Effector CD8-positive, alpha-beta T cell (primary cell): ENCODE results near the gene STEAP3.
"Not testable (repeated sequence)": the region's sequence is repeated elsewhere in the genome, so short reads cannot be mapped to it uniquely, and the experiment has no call there.

Experiments used
- DNase-seq: peaks from one replicate; lab custom pipeline; 2025; lab: John Stamatoyannopoulos, UW

The STEAP3 gene

GRCh38 chr2:119263656-119264055, 40.0 kb downstream of the STEAP3 start:
- DNase-seq = no peak

GRCh38 chr2:119264781-119265692, 41.4 kb downstream of the STEAP3 start:
- DNase-seq = no peak

DNA sequence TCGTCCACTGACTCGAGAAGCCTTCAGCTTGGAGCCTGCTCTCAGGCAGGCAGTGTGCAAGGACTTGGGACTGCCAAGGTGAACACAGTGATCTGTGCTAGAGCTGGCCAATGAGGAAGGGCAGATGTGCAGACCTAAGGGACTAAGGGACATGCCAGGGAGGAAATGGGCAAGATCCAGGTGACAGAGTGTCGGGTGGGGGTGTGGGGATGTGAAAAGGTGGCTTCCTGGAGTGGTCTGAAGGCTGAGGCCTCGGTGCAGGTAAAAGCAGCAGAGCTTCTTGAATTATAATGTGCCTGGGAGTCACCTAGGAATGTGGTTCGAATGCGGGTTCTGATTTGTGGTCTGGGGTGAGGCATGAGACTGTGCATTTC, 42.0 kb downstream of the STEAP3 start:
- no peak for DNase-seq

- DNase-seq = no peak
These were observed 42.5 kb downstream of the STEAP3 start for GRCh38 chr2:119266091-119266589.

DNA sequence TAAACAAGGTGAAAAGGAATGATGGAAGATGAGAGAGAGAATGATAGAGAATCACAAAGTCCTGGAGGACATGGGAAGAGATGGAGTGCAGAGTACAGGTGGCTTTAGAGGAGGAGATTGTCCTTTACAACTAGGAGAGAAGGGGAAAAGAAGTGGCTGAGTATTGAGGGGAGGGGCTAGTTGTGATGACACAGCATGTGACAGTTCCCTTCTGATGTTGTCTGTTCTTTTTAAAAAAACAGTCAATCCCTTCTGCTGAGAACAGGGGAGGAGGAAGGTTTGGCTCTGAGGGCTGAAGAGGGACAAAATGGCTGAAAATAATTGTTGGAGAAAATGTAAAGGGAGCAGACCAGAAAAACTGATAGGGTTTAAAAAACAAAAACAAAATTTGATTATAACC, 44.0 kb downstream of the STEAP3 start:
- DNase-seq = no peak

DNA sequence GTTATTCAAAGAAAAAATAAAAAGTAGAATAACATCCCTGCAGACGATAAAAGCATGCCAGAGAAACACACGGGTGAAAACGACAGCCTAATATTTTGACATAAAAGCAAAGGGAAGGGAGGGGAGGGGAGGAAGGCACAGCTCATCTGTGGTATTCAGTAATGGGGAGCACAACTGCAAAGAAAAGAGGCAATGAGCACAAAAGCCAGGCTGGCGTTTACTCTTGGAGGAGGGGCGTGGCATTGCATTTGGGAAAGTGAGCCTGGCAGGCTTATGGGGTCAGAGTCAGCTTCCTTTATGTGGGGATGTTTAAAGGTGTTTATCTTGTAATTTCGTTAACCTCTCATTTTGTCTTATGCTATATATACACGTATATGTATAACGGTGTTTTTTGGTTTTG, 53.2 kb downstream of the STEAP3 start:
- no peak for DNase-seq

DNA sequence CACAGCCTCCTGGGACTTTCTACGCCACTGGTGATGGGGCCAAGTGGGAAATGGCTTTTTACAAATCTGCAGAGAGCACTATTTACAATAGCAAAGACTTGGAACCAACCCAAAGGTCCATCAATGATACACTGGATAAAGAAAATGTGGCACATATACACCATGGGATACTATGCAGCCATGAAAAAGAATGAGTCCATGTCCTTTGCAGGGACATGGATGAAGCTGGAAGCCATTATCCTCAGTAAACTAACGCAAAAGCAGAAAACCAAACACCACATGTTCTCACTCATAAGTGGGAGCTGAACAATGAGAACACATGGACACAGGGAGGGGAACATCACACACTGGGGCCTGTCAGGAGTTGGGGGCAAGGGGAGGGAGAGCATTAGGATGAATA, 54.8 kb downstream of the STEAP3 start:
- DNase-seq = not testable (repeated sequence)

- no peak for DNase-seq
These were observed 55.3 kb downstream of the STEAP3 start for GRCh38 chr2:119278946-119279345.

DNA sequence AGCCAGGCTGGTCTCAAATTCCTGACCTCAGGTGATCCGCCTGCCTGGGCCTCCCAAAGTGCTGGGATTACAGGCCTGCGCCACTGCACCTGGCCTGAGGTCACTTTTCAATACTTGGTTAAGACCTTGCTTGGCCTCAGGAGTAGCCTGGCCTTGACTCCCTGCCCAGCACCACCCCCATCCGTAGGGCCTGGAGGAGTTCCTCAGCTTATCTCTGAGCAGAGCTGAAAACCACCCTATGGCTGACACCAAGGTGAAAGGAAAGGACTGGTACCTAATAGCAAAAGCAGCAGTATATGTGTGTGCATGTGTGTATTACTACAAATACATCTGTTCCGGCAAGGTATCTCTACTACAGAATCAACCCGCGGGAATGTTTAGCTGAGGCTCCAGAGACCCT, 56.0 kb downstream of the STEAP3 start:
- DNase-seq = no peak

GRCh38 chr2:119280680-119281079, 57.0 kb downstream of the STEAP3 start:
- DNase-seq = no peak

DNA sequence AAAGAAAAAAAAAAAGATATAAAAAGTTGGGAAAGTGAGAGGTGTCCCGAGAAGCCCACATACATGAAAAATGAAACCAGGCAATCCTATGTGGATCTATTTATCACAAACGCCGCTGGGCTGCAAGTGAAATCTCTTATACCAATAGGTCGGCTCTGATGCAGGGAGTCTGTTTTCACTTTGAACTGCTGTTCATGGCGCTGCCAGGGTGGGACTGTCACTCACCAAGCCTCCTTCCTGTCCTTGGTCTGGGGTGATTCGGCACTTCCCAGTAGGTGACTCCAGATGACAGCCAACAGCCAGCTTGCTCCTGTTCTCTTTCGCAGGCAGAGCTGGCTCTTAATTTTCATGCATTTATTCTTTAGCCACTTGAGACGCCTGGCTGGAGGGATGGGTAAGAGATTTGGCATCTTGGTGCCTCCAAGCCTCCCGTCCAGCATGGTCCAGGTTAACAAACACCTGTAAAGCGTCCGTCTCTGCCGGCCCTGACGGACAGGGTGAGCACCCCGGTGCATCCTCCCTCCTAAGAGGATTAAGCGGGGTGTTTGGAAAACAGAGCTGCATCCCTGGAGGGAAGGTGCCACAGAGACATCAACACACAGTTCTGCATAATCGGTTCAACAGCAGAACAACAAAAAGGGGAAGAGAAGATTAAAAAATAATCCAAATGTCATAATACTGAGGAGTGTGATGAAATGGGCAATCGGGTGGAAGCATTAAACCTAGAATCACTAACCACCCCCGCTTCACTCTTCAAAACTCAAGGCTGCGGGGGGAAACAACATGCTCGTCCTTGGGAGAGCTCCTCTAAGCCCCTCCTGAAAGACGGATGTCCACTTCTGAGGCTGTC, 58.7 kb downstream of the STEAP3 start:
- DNase-seq = no peak

DNA sequence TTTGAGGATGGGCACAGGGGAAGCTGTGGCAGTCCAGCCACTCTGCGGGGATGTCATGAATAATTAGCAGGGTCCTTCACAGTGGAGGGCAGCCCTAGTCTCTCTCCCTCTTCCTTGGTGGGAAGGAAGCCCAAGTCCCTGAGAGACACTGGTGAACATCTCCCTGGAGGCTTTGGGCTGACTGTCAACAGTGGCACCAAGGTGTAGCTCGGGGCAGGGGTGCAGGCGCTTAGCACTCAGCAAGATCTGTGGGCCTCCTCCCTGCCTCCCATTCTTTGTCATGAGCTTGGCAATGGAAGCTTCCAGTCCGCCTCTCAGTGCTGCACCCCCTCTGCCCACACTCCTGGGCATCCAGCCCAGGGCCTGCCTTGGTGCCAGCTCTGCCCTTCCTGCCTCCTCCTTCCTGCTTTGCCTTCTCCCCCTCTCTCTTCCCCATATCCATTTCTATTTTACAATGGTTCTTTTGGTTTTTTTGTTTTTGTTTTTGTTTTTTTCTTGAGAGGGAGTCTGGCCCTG, 59.4 kb downstream of the STEAP3 start:
- DNase-seq = no peak

GRCh38 chr2:119283873-119284331, 60.3 kb downstream of the STEAP3 start:
- DNase-seq = no peak

GRCh38 chr2:119286661-119287060, 63.0 kb downstream of the STEAP3 start:
- DNase-seq = no peak

GRCh38 chr2:119288576-119288975, 64.9 kb downstream of the STEAP3 start:
- DNase-seq = no peak

DNA sequence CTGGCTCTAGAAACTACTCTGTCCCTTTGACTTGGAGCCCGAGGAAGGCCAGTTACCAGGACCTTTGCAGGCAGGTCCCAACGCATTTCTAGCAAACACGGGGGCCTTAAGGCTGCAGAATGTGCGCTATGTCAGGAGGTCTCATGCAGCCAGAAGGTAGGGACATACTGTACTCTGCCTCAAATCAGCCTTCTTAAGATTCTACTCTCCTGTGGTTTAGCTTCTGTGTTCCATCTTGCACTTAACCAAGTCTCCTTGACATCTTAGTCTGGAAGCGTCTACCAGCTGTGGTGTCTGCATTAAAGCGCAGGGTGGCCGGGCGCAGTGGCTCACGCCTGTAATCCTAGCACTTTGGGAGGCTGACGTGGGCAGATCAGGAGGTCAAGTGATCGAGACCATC, 65.5 kb downstream of the STEAP3 start:
- no peak for DNase-seq

GRCh38 chr2:119289642-119290041, 66.0 kb downstream of the STEAP3 start:
- DNase-seq = no peak

DNA sequence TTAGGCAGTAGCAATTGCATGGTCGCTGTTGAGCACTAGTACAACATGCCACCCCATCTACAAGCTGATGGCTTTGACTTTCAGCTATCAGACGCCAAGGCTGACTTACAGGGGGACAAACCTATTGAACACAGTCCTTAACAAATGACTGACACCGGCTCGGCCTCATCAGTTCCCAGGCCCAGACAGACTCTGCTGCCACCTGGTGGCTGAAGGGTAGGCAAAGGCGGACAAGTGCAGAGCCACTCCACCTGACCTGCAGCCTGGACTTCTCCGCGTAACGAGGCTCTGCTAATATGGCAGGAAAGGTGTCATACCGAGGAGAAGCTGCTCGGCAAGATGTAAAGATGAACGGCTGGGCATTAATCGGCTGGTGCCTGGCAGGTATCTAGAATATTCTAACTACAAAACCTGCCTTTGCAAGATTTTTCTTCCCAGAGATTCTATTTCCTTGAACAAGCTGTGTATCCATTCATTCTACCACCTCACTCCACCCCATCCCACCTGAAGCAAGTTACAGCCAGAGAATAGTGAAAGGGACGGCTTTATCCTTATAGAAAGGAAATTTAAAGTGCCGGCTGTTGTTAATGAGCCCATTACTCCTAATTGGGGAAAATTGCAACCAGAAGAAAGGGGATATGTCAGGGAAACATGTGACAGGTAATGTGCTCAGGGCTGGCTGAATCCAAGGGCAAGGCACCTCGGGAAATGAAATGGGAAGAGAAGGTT, 67.4 kb downstream of the STEAP3 start:
- DNase-seq = no peak

DNA sequence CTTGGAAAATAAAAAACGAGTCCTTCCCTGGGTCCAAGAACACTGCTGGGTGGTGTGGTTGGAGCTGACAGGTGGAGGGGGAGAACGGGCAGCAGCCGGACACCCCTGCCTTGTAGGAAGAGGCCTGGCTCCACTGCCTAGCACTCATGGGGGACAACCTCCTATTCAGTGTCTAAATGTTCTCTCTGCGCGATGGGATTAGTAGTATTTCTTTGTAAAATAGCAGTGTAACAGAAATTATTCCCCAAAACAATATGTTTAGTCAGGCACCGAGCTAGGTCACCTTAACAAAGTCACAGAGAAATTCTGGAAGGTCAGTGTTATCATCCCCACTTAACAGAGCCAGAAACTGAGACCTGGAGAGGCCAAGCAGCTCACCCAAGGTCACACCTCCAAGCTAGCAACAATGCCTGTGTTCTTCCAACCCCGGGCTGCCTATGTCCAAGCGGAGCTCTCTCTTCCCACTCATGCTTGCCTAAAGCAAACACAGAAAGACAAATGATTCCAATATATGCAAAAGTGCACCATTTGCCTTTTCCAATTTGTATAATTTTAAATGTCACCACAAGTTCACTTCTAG, 68.0 kb downstream of the STEAP3 start:
- no peak for DNase-seq

DNA sequence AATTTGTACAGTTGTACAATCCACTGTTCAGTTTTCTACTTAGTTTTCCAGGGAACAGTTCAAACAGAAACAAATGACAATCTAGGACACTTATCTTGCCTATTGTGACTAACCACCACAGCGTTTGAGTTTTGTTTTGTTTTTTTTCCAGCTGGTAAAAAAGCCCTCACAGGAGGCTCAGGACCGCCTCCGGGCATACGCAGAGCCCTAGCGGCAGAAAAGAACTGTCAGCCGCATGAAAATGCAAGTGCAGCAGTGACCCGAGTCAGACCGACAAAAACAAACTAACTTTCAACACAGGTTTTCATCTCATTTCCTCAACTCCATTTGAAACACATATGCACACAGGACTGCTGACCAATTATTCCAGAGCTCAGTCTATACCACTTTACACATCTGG, 68.6 kb downstream of the STEAP3 start:
- no peak for DNase-seq

GRCh38 chr2:119293254-119293653, 69.6 kb downstream of the STEAP3 start:
- no peak for DNase-seq
